ENCODE data around the gene KYAT1. TPM values are rescaled to one million over a fixed set of nuclear protein-coding genes. Genes with fewer than 3 reads are reported as not detected.

KYAT1 gene
- total and polyA plus RNA-seq, 2 of the 8 experiments (the other 6 are each of a cell fraction or from before 2014, with no cell fraction given): 30.4 to 42.2 TPM

DNA sequence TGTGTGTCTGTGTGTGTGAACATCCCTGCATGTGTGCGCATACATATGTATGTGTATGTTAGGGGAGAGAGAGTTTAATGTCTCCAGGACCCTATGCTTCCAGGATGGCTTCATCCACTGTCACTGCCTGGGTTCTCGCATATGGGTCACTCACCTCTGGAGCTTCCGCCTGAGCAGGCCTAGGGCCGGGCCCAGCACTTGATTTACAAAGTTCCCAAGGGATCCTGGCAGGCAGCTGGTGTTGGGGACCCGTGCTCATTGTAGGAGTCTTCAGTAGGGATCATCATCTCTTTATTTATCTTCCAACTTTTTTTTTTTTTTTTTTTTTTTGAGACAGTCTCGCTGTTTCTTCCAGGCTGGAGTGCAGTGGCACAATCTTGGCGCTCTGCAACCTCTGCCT, 81.7 kb downstream of the KYAT1 start:
- no peak overlapping the region for H2BK12ac ChIP-seq (ENCODE audit: low read depth, low read length)
- no peak overlapping the region for H2BK5ac ChIP-seq (ENCODE audit: low read depth, low read length)
- H3K9me3 ChIP-seq (ENCODE audit: insufficient read depth in 2 of 2, low read depth in 1 of 2, low read length in 1 of 2): no peaks in the 10 kb centered on the region
- DNase-seq (ENCODE audit: low read depth in 1 of 2, low spot score in 2 of 2) (no peak), FAIRE-seq (no peak)
- no peak overlapping the region for H3K27ac ChIP-seq (ENCODE audit: low read depth, low read length)
- H2BK15ac ChIP-seq (ENCODE audit: low read length): no peak overlapping the region
- no peak overlapping the region for H2BK120ac ChIP-seq (replicated peaks; ENCODE audit: low read depth, low read length)
- H2AFZ ChIP-seq (ENCODE audit: low read length): no peak overlapping the region
- H4K20me1 ChIP-seq (replicated peaks in 1 of 2; ENCODE audit: control insufficient read depth in 1 of 2, insufficient read depth in 2 of 2, low read length in 2 of 2): no peaks in the 10 kb centered on the region
- H3K27me3 ChIP-seq (replicated peaks in 1 of 4; ENCODE audit: control insufficient read depth in 3 of 4, extremely low read depth in 1 of 4, insufficient read depth in 3 of 4, low read length in 3 of 4): no peaks in the 10 kb centered on the region
- H3K36me3 ChIP-seq (ENCODE audit: control insufficient read depth in 2 of 4, insufficient read depth in 4 of 4, low read length in 3 of 4): peaks cover 5 to 15% (median 9%) of the 10 kb centered on the region in 4 experiments; a peak in 7 of 8 replicates
- H3K56ac ChIP-seq (replicated peaks; ENCODE audit: insufficient read length, low read depth, low read length): no peak overlapping the region
- no peak overlapping the region for H3K9ac ChIP-seq (replicated peaks in 1 of 4; ENCODE audit: extremely low read depth in 1 of 4, low read depth in 3 of 4, low read length in 3 of 4)
- H3K79me2 ChIP-seq (ENCODE audit: control insufficient read depth in 1 of 2, insufficient read depth in 2 of 2, low read length in 2 of 2): no peaks in the 10 kb centered on the region
- no peak overlapping the region for H3K4me2 ChIP-seq (ENCODE audit: insufficient read depth in 1 of 2, low read depth in 2 of 2, low read length in 2 of 2)
- H3K4ac ChIP-seq (replicated peaks; ENCODE audit: insufficient read length, low read depth, low read length): no peak overlapping the region
- no peak overlapping the region for H4K8ac ChIP-seq (ENCODE audit: extremely low read depth, insufficient read depth, low read length)
- H3K79me1 ChIP-seq (ENCODE audit: low read depth, low read length): no peaks in the 10 kb centered on the region
- H2AK5ac ChIP-seq (ENCODE audit: low read depth, low read length): no peak overlapping the region
- 89% methylated on average over 7 of the region's 7 CpGs; no CpG with 5 or more reads in 1 of the 2 experiments for WGBS, 2 experiments (ENCODE audit: extremely low coverage in 1 of 2, insufficient coverage in 1 of 2, insufficient read length in 1 of 2, insufficient replicate concordance in 2 of 2, low coverage in 1 of 2, low lambda C conversion rate in 2 of 2, missing lambda C conversion rate in 1 of 2)
- CTCF ChIA-PET (ENCODE audit: partially characterized antibody): no interaction called here
- H3K4me1 ChIP-seq (replicated peaks in 1 of 4; ENCODE audit: control insufficient read depth in 3 of 4, insufficient read depth in 4 of 4, low read length in 3 of 4): no peaks in the 10 kb centered on the region
- no peak overlapping the region for H3K14ac ChIP-seq (ENCODE audit: insufficient read length)
- H4K91ac ChIP-seq (replicated peaks; ENCODE audit: insufficient read length, low read length): no peak overlapping the region
- no peak overlapping the region for H3K18ac ChIP-seq (ENCODE audit: extremely low read depth, low read length)
- H3K23me2 ChIP-seq (ENCODE audit: low read depth, low read length): no peaks in the 10 kb centered on the region
- H3K4me3 ChIP-seq (ENCODE audit: extremely low read depth in 1 of 4, insufficient read depth in 2 of 4, low read depth in 3 of 4, low read length in 4 of 4): no peak overlapping the region
- no peak overlapping the region for H2BK20ac ChIP-seq (ENCODE audit: low read length)
- H3K23ac ChIP-seq (ENCODE audit: insufficient read length): no peak overlapping the region
- POLR2A ChIA-PET (ENCODE audit: partially characterized antibody): interaction anchor here (1.2 to 1.3 kb wide), 2 partner anchors 48 to 116 kb away, joined by 3 read pairs; no protein-coding TSS in a partner anchor
- no peak overlapping the region for H4K5ac ChIP-seq (ENCODE audit: insufficient read length, low read depth, low read length)
- TF ChIP-seq SIRT6 (IDR thresholded peaks at IDR 0.05; ENCODE audit: low read length): no peak
- no peak for TF ChIP-seq CREB1 (IDR thresholded peaks at IDR 0.05)
- no peak for TF ChIP-seq FOSL1 (IDR thresholded peaks at IDR 0.05; ENCODE audit: insufficient read depth, low read depth, low read length)
- no peak for TF ChIP-seq RFX5 (IDR thresholded peaks at IDR 0.05; ENCODE audit: borderline replicate concordance, low read depth, low read length)
- TF ChIP-seq, protein P1, sequence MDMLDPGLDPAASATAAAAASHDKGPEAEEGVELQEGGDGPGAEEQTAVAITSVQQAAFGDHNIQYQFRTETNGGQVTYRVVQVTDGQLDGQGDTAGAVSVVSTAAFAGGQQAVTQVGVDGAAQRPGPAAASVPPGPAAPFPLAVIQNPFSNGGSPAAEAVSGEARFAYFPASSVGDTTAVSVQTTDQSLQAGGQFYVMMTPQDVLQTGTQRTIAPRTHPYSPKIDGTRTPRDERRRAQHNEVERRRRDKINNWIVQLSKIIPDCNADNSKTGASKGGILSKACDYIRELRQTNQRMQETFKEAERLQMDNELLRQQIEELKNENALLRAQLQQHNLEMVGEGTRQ (IDR thresholded peaks at IDR 0.05; ENCODE audit: low read length): no peak
- no peak for TF ChIP-seq EP300 (IDR thresholded peaks at IDR 0.05; ENCODE audit: borderline replicate concordance in 1 of 2, low read depth in 2 of 2, low read length in 2 of 2)

Data from H1 (cell line).